Pons (tissue), 1 donor: ENCODE measurements around the gene IGF2BP2.
"Not testable (repeated sequence)": the region's sequence is repeated elsewhere in the genome, so short reads cannot be mapped to it uniquely, and the experiment has no call there.

Source experiments
- DNase-seq: peaks from one replicate; pipeline ENCODE4 v3.0.0-alpha.2; 2016; ENCODE audit warnings: low spot score

IGF2BP2 gene

DNA sequence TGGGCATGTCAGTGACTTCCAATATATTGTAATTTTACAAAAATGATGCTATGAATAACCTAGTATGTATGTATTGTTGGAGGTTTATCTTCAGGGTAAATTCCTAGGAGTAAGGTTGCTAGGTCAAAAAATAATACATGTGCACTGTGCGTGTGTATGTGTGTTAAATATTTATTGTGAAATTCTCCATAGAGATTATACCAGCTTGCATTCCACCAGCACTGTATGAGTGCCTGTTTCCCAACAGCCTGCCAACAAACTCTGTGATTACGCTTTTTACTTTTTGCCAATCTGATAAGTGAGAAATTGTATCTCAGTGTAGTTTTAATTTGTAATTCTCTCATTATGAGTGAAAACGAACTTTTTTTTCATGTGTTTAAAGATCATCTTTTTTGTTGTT, 12.6 kb upstream of the IGF2BP2 start:
- DNase-seq = no peak

DNA sequence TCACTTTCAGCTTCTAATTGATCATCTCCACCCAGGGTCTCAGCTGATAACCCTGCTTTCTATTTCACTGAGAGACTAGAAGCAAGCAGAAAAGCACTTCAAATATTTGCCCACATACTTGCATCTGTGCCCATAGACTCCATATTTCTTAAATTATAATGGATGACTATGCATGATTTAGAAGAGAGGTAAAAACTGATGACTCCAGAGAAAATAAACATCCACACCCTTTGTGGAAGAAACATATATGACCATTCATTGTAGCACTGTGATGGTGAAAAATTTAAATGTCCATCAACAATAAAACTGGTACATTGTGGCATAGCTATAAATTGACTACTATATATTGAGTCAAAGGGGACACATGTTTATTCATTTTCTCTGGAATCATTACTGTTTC, 7.1 kb upstream of the IGF2BP2 start:
- no peak for DNase-seq

GRCh38 chr3:185831195-185831594, 6.4 kb upstream of the IGF2BP2 start:
- DNase-seq = no peak

DNA sequence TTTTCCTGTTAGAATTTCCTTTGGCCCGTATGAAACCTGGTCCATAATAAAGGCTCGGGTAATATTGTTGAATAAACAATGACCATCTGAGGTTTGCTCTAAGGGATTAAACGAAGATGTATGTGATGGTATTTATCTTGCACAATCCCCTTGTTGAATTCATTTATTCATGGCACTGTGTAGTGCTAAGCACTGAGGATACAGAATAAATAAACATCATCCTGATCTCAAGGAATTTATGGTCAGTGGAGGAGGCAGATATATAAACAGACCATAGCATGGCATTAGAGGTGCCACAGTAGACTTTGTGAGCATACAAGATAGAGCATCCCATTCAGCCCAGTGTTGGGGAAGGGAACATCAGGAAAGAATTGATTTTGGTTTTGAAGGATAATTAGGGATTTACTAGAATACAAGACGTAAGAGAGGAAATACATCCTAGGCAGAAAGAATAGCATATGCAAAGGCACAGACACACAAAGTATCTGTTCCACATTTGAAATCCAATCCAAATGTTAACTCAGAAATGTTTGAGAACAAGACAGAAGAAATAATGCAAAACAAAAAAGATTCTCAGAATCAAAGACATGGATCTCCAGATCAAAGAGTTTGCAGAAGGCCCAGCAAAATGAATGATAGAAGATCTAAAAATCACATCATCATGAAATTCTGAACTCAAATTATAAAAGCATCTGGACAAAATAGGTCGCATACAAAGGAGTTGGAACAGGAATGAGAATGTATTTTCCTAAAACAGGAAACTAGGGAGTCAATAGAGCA, 5.4 kb upstream of the IGF2BP2 start:
- no peak for DNase-seq

- DNase-seq = no peak
Measured at GRCh38 chr3:185828755-185829154, 3.9 kb upstream of the IGF2BP2 start.

- no peak for DNase-seq
Measured at GRCh38 chr3:185827595-185828344, 2.9 kb upstream of the IGF2BP2 start.

DNA sequence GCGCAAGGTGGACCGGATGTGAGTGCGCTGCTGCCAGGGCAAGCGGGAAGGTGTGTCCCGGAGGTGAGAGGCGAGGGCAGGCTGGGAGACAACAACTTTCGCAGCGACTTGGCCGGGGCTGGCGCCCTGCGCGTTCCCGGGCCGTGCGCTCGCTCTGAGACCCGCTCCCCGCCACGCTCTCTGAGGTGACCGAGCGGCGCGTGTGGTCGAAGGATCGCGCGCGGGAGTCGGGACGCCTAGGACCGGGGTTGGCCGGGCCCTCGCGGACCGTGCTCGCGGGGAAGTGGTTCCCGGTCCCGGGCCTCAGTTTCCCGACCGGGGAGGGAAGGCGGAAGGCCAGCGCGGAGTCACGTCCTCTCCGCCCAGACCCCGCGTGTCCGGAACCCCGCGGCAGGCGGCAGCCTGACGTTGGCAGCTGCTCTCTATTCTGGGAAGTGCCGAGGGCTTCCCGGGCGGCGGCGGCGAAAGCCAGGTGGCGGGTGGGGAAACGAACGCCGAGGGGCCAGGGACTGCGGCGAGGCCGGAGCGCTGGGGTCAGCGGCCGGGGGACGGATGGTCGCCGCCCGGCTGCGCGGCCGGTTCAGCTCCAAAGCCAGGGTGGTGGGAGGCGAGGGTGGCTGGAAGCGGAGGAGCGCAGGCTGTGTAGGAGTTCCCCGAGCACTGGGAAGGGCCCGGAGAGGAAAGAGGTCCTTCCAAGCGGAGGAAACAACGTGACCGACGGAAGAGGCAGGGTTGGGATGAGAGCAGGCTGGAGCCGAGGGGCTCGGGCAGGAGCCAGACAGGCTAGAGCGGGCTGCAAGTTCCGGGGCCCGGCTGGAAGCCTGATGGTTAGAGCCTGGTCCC, 1.0 kb upstream of the IGF2BP2 start:
- DNase-seq = no peak

GRCh38 chr3:185824051-185825005, 514 bp downstream of the IGF2BP2 start:
- DNase-seq = no peak

DNA sequence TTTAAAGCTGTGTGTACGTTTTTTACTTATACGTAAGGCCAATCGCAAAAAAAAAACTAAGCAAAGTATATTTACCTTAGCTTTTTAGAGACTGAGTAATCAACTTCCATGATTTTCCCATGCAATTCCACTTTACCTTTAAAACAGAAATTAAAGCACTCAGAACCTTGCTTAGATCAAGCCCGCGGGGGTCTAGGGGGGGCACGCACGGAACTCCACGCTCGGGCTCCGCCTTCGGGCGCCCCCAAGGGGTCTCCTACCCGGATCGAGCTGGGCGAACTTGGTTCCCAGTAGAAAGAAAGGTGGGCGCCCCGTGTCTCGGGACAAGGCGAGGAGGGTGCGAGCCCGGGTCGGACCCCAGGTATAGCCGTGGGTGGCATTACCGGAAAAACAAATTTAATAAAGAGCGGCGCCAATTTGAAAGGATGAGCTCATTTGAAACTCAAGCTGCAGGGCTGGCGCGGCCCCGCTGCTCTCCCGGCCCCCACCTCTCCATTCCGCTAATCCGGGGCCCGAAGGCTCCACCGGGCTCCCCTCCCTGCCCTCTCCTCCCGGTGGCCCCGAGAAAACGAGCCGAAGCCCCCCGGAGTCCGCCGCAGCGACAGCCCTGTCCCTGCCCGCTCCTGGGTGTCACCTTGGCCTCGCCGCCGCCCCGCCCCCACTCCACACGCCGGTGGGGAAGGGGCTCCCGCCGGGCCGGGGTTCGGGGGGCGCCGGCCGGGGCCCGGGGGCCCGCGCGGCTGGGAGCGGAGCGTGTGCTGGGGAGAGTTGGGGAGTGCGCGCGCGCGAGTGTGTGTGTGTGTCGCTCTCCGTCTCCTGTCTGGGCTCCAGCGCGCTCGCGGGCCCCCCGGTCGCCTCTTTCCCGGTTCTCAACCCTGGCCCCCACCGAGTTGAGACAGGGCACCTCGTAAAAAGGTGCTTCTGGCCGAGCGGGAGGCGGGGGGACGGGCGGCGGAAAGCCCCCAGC, 1.5 kb downstream of the IGF2BP2 start:
- DNase-seq = no peak

DNA sequence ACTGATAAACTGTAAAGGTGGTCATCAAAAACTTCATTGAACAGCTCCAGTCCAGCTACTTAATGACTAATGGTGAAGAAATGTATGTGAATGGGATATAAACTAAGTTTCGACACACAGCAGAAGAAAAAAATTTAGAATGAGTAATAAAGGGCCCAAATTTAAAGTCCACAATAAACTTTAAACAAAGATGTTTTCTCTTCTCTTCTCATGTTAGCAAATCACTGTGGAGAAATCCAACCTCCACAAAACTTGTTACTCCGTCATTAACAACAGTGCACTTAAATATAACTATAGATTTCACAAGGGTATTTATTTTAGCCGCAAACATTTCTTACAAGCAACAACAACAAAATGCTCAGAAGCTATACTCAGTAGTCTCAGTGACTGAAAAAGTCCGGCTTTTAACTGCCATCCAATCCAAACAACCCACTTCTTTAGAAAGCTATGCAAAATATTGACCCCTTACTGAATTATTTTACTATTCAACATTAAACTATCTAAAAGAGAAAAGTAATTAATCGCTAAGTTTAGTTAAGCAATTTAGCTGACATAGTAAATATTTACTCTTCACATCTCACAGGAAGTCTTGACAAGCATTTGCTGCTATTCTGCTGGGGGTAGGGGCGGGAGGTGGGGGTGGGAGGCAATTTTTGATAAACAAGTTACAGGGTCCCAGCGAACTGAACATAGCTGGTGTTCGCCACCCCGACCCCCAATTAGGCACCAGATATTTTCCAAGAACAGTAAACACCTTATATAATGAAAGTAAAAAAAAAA, 2.4 kb downstream of the IGF2BP2 start:
- no peak for DNase-seq

DNA sequence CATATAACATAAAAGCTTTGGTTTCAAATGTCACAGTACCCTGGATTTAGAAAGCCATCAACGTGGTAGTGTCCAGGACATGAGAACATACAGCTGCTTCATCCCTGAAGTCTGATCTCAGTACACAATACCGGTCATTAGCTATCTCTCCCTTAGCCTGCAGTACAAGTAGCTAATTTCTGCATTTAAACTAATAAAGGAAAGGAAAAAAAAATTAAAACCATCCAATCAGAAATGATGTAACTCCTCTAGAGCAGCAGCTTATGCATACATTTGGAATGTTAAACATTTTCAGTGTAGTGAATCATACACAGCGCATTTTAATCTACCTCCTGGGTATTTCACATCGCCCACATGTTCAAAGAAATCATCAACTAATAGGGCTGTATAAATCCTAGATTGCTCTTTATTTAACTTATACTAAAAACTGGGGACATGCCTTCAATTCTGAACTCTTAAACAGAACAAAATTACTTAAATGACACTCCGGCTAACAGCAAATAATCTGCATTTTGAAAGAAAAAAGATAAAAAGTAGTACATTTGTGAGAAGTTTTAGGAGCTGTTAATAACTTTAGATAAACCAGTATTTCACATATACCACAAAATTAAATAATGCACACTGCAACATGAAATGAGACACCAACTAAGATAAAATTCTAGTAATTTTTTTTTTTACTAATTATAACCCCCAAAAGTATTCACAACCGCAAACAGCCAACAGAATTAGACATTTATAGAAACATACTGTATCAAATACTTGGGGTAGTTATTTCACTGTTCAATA, 3.7 kb downstream of the IGF2BP2 start:
- DNase-seq = no peak

DNA sequence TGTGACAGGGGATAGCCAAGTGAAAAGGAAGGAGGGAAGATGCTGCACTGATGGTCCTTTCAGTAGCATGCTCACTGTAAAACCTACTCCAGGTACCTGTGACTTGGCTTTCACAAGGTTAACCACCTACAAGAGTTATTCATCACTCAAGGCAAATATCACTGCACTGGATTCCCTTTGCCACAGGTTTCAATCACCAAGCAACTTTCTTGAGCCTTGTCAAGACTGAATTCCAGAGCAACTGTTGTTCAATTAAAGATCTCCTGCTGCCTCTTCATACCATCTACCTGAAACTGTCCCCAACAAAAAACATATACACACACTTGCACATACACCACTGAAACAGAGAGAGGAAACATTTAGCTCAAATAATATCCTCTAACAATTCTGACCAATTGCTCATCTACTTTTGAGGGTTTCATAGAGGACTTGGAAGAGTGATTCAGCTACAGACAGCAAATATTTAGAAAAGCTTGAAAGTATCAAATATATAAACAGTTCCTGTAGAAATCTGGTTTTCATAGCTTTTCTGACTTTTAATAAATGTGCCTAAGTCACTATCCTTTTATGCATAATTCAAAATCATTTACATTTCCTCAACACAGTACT, 6.5 kb downstream of the IGF2BP2 start:
- no peak for DNase-seq

DNA sequence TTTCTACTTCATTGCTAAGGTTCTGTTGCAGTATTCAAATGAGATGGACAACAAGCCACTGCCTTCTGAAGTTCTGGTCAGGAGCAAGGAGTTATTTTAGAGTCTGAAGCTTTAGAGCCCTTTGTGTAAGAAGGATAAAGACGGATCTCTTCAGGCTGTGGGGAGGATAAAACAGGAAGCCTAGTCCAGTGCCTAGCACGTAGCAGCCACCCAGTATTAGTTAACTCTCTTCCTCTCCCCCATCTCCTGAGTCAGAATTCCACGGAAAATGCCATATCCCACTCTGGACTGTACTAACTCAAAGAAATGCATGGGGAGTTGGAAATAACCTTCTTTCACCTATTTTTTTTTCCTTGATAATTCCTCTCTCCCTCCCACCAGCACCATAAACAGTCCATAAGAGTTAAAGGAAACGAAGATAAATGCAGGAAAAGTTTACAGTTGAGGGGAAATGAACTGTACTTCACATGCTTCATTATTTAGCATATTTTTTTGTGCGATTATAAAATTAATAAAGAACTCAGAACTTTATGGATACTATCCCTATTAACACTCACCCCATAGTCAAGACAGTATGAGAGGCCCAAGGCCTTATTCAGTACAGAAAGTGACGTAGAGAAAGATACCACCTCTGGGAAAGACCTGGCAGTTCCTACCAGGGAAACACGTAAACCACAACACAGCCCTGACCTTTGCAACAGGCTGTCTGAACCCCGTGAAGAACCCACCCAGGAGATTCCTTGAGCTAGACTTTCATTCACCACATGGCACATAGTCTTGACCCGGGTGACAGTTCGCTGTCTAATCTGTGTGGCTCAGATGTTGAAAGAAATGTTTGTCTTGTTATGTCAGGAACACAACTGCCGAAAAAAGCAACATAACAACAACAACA, 9.2 kb downstream of the IGF2BP2 start:
- no peak for DNase-seq

GRCh38 chr3:185813691-185814215, 11.1 kb downstream of the IGF2BP2 start:
- no peak for DNase-seq

- DNase-seq = no peak
Measured at GRCh38 chr3:185813205-185813604, 11.6 kb downstream of the IGF2BP2 start.

DNA sequence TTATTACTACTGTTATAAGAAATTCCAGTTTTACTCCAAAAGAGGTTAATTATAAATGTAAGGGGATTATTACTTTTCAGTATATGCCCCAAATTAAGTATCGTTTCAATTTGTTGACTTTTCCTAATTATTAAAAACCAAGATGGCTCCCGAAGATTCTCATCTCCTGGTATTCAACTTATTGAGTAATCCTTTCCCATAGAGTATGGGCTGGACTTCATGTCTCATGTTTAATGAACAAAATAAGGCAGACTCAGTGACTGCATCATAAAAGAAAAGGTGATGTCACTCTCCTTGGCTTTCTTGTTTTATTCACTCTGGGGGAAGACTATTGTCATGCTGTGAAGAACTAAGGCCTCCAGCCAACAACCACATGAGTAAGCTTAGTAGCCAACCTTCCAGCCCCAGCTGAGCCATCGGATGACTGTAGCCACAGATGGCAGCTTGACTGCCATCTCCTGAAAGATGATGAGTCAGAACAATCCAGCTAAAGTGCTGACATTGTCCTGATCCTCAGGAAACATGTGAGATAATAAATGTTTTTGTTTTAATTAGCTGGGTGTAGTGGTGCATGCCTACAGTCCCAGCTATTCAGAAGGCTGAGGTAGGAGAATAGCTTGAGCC, 17.3 kb downstream of the IGF2BP2 start:
- DNase-seq = no peak

- DNase-seq = not testable (repeated sequence)
Measured at GRCh38 chr3:185798831-185799110, 26.1 kb downstream of the IGF2BP2 start.
